Femur (tissue), 1 donor: Measurements from ENCODE around the gene MBOAT7.
"Not testable (repeated sequence)": the region's sequence is repeated elsewhere in the genome, so short reads cannot be mapped to it uniquely, and the experiment has no call there.

ENCODE experiments used
- DNase-seq: peaks from one replicate; pipeline ENCODE4 v3.0.0-alpha.2; 2017

Gene MBOAT7

GRCh38 chr19:54186351-54186750, 3.0 kb downstream of the MBOAT7 start:
- no peak for DNase-seq

GRCh38 chr19:54183431-54183830, 5.9 kb downstream of the MBOAT7 start:
- no peak for DNase-seq

- DNase-seq, result not testable (repeated sequence)
Observed at GRCh38 chr19:54181894-54182293, 7.5 kb downstream of the MBOAT7 start.

- no peak for DNase-seq
Observed at GRCh38 chr19:54180691-54181091, 8.7 kb downstream of the MBOAT7 start.

- peak; percentile 73 for DNase-seq
Observed at GRCh38 chr19:54179921-54180461, 9.4 kb downstream of the MBOAT7 start.

- DNase-seq, result no peak
Observed at GRCh38 chr19:54179262-54179852, 10.0 kb downstream of the MBOAT7 start.

- DNase-seq, result peak; percentile 42
Observed at GRCh38 chr19:54178581-54179261, 10.7 kb downstream of the MBOAT7 start.

- no peak for DNase-seq
Observed at GRCh38 chr19:54173951-54174834, 15.2 kb downstream of the MBOAT7 start.

- no peak for DNase-seq
Observed at GRCh38 chr19:54173359-54173699, 16.1 kb downstream of the MBOAT7 start.

GRCh38 chr19:54172471-54173358, 16.7 kb downstream of the MBOAT7 start, which contains the start of gene TMC4:
Gene TMC4, minus strand, starts transcription at chr19:54173160. Its CDS starts 43 bp downstream, at chr19:54173117.
- DNase-seq, result no peak

- DNase-seq, result not testable (repeated sequence)
Observed at GRCh38 chr19:54171736-54172431, 17.5 kb downstream of the MBOAT7 start.

GRCh38 chr19:54169149-54169740, 20.1 kb downstream of the MBOAT7 start:
- no peak for DNase-seq

- DNase-seq, result peak; percentile 94
Observed at GRCh38 chr19:54168174-54168917, 21.0 kb downstream of the MBOAT7 start.

GRCh38 chr19:54165222-54165621, 24.2 kb downstream of the MBOAT7 start:
- DNase-seq, result no peak

GRCh38 chr19:54164369-54165068, 24.9 kb downstream of the MBOAT7 start:
- peak; percentile 80 for DNase-seq

GRCh38 chr19:54162884-54163283, 26.5 kb downstream of the MBOAT7 start:
- no peak for DNase-seq

- DNase-seq, result peak; percentile 91
Observed at GRCh38 chr19:54162241-54162805, 27.1 kb downstream of the MBOAT7 start.

- no peak for DNase-seq
Observed at GRCh38 chr19:54160854-54161253, 28.5 kb downstream of the MBOAT7 start.

GRCh38 chr19:54160182-54160811, 29.1 kb downstream of the MBOAT7 start:
- no peak for DNase-seq
